AG09309 (cell line): Measurements from ENCODE around the gene ABHD17C.

ENCODE experiments used
- DNase-seq: peaks from one replicate; pipeline ENCODE4 v3.0.0-alpha.2; 2010; ENCODE audit warnings: low read depth
- H3K4me3 ChIP-seq: 2 replicates; pipeline ENCODE4 v1.5.1; 2011; ENCODE audit warnings: mild to moderate bottlenecking, low read depth, low read length, moderate library complexity; ENCODE audit not compliant: control insufficient read depth
- CTCF ChIP-seq: IDR thresholded peaks from 2 replicates; pipeline ENCODE4 v1.5.1; 2011; ENCODE audit warnings: mild to moderate bottlenecking, low read depth, low read length, inconsistent platforms; ENCODE audit not compliant: insufficient read depth, control insufficient read depth; ENCODE audit errors: missing control alignments

The ABHD17C gene

GRCh38 chr15:80727596-80727995, 32.5 kb downstream of the ABHD17C start:
- no peak overlapping the region for H3K4me3 ChIP-seq
- no peak for DNase-seq
- TF ChIP-seq CTCF: no peak

GRCh38 chr15:80730387-80730786, 35.3 kb downstream of the ABHD17C start:
- DNase-seq: no peak
- no peak overlapping the region for H3K4me3 ChIP-seq
- no peak for TF ChIP-seq CTCF

- no peak overlapping the region for H3K4me3 ChIP-seq
- no peak for TF ChIP-seq CTCF
- no peak for DNase-seq
Observed at GRCh38 chr15:80730926-80731325, 35.8 kb downstream of the ABHD17C start.

GRCh38 chr15:80732167-80732566, 37.1 kb downstream of the ABHD17C start:
- no peak overlapping the region for H3K4me3 ChIP-seq
- no peak for DNase-seq
- no peak for TF ChIP-seq CTCF

GRCh38 chr15:80732818-80733217, 37.7 kb downstream of the ABHD17C start:
- TF ChIP-seq CTCF: no peak
- H3K4me3 ChIP-seq: no peak overlapping the region
- DNase-seq: no peak

GRCh38 chr15:80733460-80733859, 38.4 kb downstream of the ABHD17C start:
- TF ChIP-seq CTCF: no peak
- no peak for DNase-seq
- H3K4me3 ChIP-seq: no peak overlapping the region

- DNase-seq: no peak
- no peak for TF ChIP-seq CTCF
- no peak overlapping the region for H3K4me3 ChIP-seq
Observed at GRCh38 chr15:80735344-80735743, 40.2 kb downstream of the ABHD17C start.
